CD4-positive, alpha-beta T cell treated with Interferon gamma for 1 hour (primary cell): ENCODE results near the gene SORD.
"Not testable (repeated sequence)": the region's sequence is repeated elsewhere in the genome, so short reads cannot be mapped to it uniquely, and the experiment has no call there.

Experiments
- DNase-seq: peaks from one replicate; pipeline ENCODE4 v3.0.0-alpha.2; 2020

Gene SORD

GRCh38 chr15:45069942-45070360, 47.0 kb downstream of the SORD start:
- DNase-seq, result not testable (repeated sequence)

GRCh38 chr15:45073602-45074001, 50.6 kb downstream of the SORD start:
- DNase-seq, result not testable (repeated sequence)

- DNase-seq, result not testable (repeated sequence)
Observed at GRCh38 chr15:45075440-45076320, 52.7 kb downstream of the SORD start.

GRCh38 chr15:45077391-45077790, 54.4 kb downstream of the SORD start:
- DNase-seq, result not testable (repeated sequence)

- DNase-seq, result not testable (repeated sequence)
Observed at GRCh38 chr15:45079201-45079600, 56.2 kb downstream of the SORD start.

GRCh38 chr15:45079628-45080246, 56.7 kb downstream of the SORD start:
- not testable (repeated sequence) for DNase-seq

- DNase-seq, result not testable (repeated sequence)
Observed at GRCh38 chr15:45080593-45080992, 57.6 kb downstream of the SORD start.

- not testable (repeated sequence) for DNase-seq
Observed at GRCh38 chr15:45082412-45082811, 59.4 kb downstream of the SORD start.

GRCh38 chr15:45083223-45083622, 60.2 kb downstream of the SORD start:
- DNase-seq, result no peak

- DNase-seq, result no peak
Observed at GRCh38 chr15:45084163-45084562, 61.2 kb downstream of the SORD start.

GRCh38 chr15:45087513-45087912, 64.5 kb downstream of the SORD start:
- no peak for DNase-seq

- no peak for DNase-seq
Observed at GRCh38 chr15:45088801-45089711, 66.1 kb downstream of the SORD start.

GRCh38 chr15:45089712-45090373, 66.8 kb downstream of the SORD start:
- no peak for DNase-seq

GRCh38 chr15:45091161-45091560, 68.2 kb downstream of the SORD start:
- DNase-seq, result no peak

GRCh38 chr15:45091576-45091975, 68.6 kb downstream of the SORD start:
- DNase-seq, result no peak

GRCh38 chr15:45093013-45093412, 70.0 kb downstream of the SORD start:
- no peak for DNase-seq

- DNase-seq, result no peak
Observed at GRCh38 chr15:45093622-45094357, 70.8 kb downstream of the SORD start.

- DNase-seq, result no peak
Observed at GRCh38 chr15:45094358-45094730, 71.3 kb downstream of the SORD start.

- DNase-seq, result no peak
Observed at GRCh38 chr15:45095661-45096060, 72.7 kb downstream of the SORD start.

- DNase-seq, result no peak
Observed at GRCh38 chr15:45097466-45097865, 74.5 kb downstream of the SORD start.

GRCh38 chr15:45099549-45100165, 76.7 kb downstream of the SORD start:
- DNase-seq, result no peak
